Esophagus (tissue), 2 donors: ENCODE data around the gene RALBP1. TPM values are rescaled to one million over a fixed set of nuclear protein-coding genes. Genes with fewer than 3 reads are reported as not detected.

Experiments used
- polyA plus RNA-seq, 2 donors: library from polyadenylated mRNA; stranded (reverse); fragments of 200-250 nt; gene quantifications; one replicate each; pipeline ENCODE4 v1.2.3, GENCODE V29; 2013
- donor health status: healthy with polysubstance abuse.
- donor health status: Bipolar disorder and iron deficiency.

The RALBP1 gene
- polyA plus RNA-seq, 2 donors, result 23.7 to 38.6 TPM

Other genes starting within 250 kb of the RALBP1 start
- 10 to 100 TPM in 1 of 2 donors, 1 to 10 TPM in 1; 5.2 to 10.2 TPM for gene TWSG1, start 140.7 kb upstream of the RALBP1 start, polyA plus RNA-seq
- 10 to 100 TPM; 76.9 to 84.9 TPM for gene PPP4R1, start 139.0 kb downstream of the RALBP1 start, polyA plus RNA-seq
- gene RAB31, start 232.8 kb downstream of the RALBP1 start, polyA plus RNA-seq, result 10 to 100 TPM; 10.7 to 17.5 TPM